Esophagus squamous epithelium (tissue), 4 donors: ENCODE measurements around the gene CA10.

Experiments used
- POLR2A ChIP-seq, 4 donors: fragments of 450-650 bp; IDR thresholded peaks; one replicate each; pipeline ENCODE4 v1.6.1; 2017; ENCODE audit warnings: antibody characterized with exemption in 4 of 4, mild to moderate bottlenecking in 4 of 4, moderate library complexity in 3 of 4
- TF ChIP-seq, protein P1 (sequence below), 6 experiments: fragments of 450-650 bp in 4 of 6; fragments of 200-600 bp in 2 of 6; sonication (generic) in 2 of 6; IDR thresholded peaks; one replicate each; pipeline ENCODE4 v1.5.1; 2016 to 2019; ENCODE audit warnings: antibody characterized with exemption in 6 of 6, mild to moderate bottlenecking in 4 of 6, moderate library complexity in 4 of 6

DNA sequence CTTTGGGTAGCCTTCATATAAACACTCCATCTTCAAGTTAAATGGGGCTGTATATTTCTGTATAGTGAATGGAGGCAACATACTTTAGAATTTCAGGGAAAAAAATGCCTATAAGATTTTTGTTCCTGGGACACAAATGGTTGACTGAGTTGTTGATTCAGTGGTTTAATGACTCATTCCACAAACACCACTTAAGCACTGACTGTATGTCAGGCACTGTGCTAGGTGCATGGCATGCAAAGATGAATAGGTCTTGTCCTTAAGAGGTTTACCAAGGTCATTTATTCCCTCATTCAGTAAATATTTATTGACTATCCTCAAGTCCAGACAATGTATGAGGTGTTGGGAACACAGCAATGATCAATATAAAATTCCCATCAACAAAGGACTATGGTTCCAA is 417.1 kb downstream of the CA10 start:
- TF ChIP-seq, protein P1, sequence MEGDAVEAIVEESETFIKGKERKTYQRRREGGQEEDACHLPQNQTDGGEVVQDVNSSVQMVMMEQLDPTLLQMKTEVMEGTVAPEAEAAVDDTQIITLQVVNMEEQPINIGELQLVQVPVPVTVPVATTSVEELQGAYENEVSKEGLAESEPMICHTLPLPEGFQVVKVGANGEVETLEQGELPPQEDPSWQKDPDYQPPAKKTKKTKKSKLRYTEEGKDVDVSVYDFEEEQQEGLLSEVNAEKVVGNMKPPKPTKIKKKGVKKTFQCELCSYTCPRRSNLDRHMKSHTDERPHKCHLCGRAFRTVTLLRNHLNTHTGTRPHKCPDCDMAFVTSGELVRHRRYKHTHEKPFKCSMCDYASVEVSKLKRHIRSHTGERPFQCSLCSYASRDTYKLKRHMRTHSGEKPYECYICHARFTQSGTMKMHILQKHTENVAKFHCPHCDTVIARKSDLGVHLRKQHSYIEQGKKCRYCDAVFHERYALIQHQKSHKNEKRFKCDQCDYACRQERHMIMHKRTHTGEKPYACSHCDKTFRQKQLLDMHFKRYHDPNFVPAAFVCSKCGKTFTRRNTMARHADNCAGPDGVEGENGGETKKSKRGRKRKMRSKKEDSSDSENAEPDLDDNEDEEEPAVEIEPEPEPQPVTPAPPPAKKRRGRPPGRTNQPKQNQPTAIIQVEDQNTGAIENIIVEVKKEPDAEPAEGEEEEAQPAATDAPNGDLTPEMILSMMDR (IDR thresholded peaks at IDR 0.05): no peak
- no peak for TF ChIP-seq POLR2A (IDR thresholded peaks at IDR 0.05)
